Loucy (cell line): ENCODE results near the gene ARHGEF12.

Source experiments
- H2AFZ ChIP-seq: fragments of 200-600 bp; sonication (generic); 2 replicates; pipeline ENCODE4 v1.6.0; 2016; ENCODE audit warnings: antibody characterized with exemption, mild to moderate bottlenecking, low read length, moderate library complexity
- H3F3A ChIP-seq: fragments of 200-600 bp; 2 replicates; pipeline ENCODE4 v1.6.0; 2016; ENCODE audit warnings: antibody characterized with exemption, low read depth, mild to moderate bottlenecking
- H3K27me3 ChIP-seq: fragments of 200-600 bp; sonication (generic); 2 replicates; pipeline ENCODE4 v1.6.1; 2014; ENCODE audit warnings: low read length, mild to moderate bottlenecking; ENCODE audit not compliant: insufficient read depth, poor library complexity, severe bottlenecking
- H3K36me3 ChIP-seq: fragments of 200-600 bp; sonication (generic); 2 replicates; pipeline ENCODE4 v1.6.1; 2016; ENCODE audit warnings: low read length; ENCODE audit not compliant: insufficient read depth
- H3K4me1 ChIP-seq: fragments of 200-600 bp; sonication (generic); 2 replicates; pipeline ENCODE4 v1.5.1; 2014; ENCODE audit warnings: low read length, mild to moderate bottlenecking; ENCODE audit not compliant: insufficient read depth, poor library complexity, severe bottlenecking
- H3K4me2 ChIP-seq: fragments of 200-600 bp; sonication (generic); 2 replicates; pipeline ENCODE4 v1.6.0; 2014; ENCODE audit warnings: antibody characterized with exemption, low read length, low read depth, mild to moderate bottlenecking; ENCODE audit not compliant: poor library complexity, severe bottlenecking
- H3K4me3 ChIP-seq: fragments of 200-600 bp; sonication (generic); 2 replicates; pipeline ENCODE4 v1.5.1; 2014; ENCODE audit warnings: low read length, mild to moderate bottlenecking, mixed read lengths; ENCODE audit not compliant: poor library complexity, severe bottlenecking
- H3K79me2 ChIP-seq: fragments of 200-600 bp; sonication (generic); 2 replicates; pipeline ENCODE4 v1.6.1; 2014; ENCODE audit warnings: low read length; ENCODE audit not compliant: insufficient read depth
- H3K9ac ChIP-seq: fragments of 200-600 bp; sonication (generic); 2 replicates; pipeline ENCODE4 v1.6.0; 2014; ENCODE audit warnings: mild to moderate bottlenecking, low read depth, low read length, moderate library complexity; ENCODE audit not compliant: poor library complexity, severe bottlenecking
- H3K9me2 ChIP-seq: fragments of 200-600 bp; sonication (generic); replicated peaks from 2 replicates; pipeline ENCODE4 v1.6.1; 2016; ENCODE audit warnings: low read depth, low read length, mixed read lengths
- H3K9me3 ChIP-seq: fragments of 200-600 bp; sonication (generic); 2 replicates; pipeline ENCODE4 v1.6.1; 2014; ENCODE audit warnings: mild to moderate bottlenecking, antibody characterized with exemption, low read length, low read depth; ENCODE audit not compliant: insufficient read depth
- H4K20me1 ChIP-seq: fragments of 200-600 bp; sonication (generic); 2 replicates; pipeline ENCODE4 v1.6.0; 2014; ENCODE audit warnings: antibody characterized with exemption, low read length, mild to moderate bottlenecking; ENCODE audit not compliant: insufficient read depth, poor library complexity, severe bottlenecking
- EZH2phosphoT487 ChIP-seq: fragments of 200-600 bp; IDR thresholded peaks from 2 replicates; pipeline ENCODE4 v1.6.1; 2018; ENCODE audit warnings: antibody characterized with exemption, mild to moderate bottlenecking, moderate library complexity, borderline replicate concordance
- TF ChIP-seq, protein P1 (sequence below): fragments of 200-600 bp; sonication (generic); conservative IDR thresholded peaks from 2 replicates; pipeline ENCODE4 v1.5.1; 2014; ENCODE audit warnings: mild to moderate bottlenecking, antibody characterized with exemption, low read length

Gene ARHGEF12

DNA sequence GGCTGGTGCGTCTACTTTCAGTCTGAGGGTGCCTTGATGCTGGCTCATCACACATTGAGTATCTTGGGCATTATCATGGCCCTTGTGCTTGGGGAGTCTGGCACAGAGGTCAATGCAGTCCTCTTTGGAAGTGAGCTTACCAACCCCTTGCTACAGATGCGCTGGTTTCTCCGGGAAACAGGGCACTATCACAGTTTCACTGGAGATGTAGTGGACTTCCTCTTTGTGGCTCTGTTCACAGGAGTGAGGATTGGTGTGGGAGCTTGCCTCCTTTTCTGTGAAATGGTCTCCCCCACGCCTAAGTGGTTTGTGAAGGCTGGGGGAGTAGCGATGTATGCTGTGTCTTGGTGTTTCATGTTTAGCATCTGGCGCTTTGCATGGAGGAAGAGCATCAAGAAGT is 6.2 kb upstream of the ARHGEF12 start:
- H3K4me1 ChIP-seq = peaks cover 9% of the 10 kb centered on the region
- peaks cover 18% of the 10 kb centered on the region for H3K27me3 ChIP-seq
- no peaks in the 10 kb centered on the region for H3K36me3 ChIP-seq
- H3K9me3 ChIP-seq = no peaks in the 10 kb centered on the region
- no peaks in the 10 kb centered on the region for H3K9me2 ChIP-seq
- H3K9ac ChIP-seq = no peak overlapping the region
- H2AFZ ChIP-seq = no peak overlapping the region
- H3K4me2 ChIP-seq = no peak overlapping the region
- no peak for TF ChIP-seq EZH2phosphoT487
- TF ChIP-seq, protein P1, sequence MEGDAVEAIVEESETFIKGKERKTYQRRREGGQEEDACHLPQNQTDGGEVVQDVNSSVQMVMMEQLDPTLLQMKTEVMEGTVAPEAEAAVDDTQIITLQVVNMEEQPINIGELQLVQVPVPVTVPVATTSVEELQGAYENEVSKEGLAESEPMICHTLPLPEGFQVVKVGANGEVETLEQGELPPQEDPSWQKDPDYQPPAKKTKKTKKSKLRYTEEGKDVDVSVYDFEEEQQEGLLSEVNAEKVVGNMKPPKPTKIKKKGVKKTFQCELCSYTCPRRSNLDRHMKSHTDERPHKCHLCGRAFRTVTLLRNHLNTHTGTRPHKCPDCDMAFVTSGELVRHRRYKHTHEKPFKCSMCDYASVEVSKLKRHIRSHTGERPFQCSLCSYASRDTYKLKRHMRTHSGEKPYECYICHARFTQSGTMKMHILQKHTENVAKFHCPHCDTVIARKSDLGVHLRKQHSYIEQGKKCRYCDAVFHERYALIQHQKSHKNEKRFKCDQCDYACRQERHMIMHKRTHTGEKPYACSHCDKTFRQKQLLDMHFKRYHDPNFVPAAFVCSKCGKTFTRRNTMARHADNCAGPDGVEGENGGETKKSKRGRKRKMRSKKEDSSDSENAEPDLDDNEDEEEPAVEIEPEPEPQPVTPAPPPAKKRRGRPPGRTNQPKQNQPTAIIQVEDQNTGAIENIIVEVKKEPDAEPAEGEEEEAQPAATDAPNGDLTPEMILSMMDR = no peak
- H4K20me1 ChIP-seq = no peaks in the 10 kb centered on the region
- no peaks in the 10 kb centered on the region for H3F3A ChIP-seq
- no peaks in the 10 kb centered on the region for H3K79me2 ChIP-seq
- no peak overlapping the region for H3K4me3 ChIP-seq

DNA sequence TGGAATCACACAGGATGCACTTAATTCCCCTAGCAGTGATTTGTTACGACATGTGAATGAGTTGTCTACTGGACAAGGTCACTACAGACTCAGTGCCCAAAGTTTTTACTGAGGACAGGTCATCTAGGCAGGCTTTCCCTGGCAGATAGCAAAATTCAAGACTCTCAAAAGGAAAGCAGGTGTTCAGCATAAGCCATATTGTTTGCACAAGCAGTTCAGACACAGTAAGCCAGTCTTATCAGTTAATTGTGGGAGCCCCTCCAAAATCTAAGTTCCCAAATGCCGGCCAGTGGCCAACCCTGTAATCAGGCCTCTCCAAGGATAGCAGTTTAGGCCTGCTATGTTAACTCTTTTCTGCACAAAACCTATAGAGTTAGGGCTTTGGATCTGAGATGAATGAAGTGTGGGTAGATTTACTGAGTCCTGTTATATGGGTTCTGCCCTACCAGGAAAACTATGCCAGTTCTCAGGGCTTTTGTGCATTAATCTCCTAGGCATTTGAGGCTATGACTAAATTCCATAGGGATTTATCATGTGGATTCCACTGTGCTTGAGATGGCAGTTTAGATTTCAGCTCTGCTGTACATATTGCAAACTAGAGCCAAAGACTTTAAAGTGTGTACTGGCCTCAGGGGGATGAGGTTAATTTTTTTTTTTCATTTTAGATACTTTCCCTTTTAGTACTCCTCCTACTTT is 4.8 kb upstream of the ARHGEF12 start:
- Histone ChIP-seq H3K27me3 (peaks cover 18% of the 10 kb centered on the region), H3K4me1 (peaks cover 9% of the 10 kb centered on the region), H3K4me3 (no peak overlapping the region), H3K36me3 (no peaks in the 10 kb centered on the region), H3K9me3 (no peaks in the 10 kb centered on the region), H4K20me1 (no peaks in the 10 kb centered on the region), H3K9me2 (no peaks in the 10 kb centered on the region), H2AFZ (no peak overlapping the region), H3K9ac (no peak overlapping the region), H3K4me2 (no peak overlapping the region), H3K79me2 (no peaks in the 10 kb centered on the region), H3F3A (no peaks in the 10 kb centered on the region)
- TF ChIP-seq, protein P1 = no peak
- no peak for TF ChIP-seq EZH2phosphoT487

DNA sequence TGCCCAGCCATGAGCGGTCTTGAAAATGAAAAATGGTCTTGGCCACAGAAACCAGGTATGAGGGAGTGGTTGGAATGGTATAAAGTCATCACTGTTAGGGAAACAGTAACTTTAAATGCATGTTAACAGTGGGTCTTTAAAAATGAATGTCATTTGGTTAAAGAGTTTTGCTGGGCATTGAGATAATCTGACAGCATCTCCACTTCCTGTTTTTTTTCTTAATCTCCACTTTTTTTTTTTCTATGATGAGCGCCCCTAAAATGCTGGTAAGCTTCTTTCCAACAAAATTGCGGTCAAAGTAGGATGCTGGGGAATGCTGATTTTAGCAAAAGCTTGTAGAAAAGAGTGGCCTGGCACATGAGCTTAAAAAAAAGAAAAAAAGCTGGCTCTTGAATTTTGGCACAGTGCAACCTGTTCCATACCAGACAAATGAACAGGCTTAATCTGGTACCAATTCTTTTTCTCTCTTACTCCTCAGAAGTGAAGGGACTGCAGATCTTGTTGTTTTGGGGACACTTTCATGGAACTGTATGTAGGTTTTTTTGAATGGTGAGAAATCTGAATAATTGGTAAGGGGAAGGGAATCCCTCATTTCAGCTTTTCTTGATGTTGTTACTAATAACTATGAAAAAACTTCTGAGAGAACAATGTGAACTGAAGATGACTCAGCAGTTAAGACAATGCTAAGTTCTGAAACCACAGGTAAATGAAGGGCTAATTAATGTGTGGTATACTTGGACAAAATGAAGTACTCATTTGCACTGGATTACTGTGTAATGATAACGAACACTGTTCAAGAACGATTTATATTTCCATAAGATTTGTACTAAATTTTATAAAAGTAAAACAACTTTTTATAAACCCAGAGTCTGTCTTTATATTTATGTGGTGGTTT is 3.1 kb upstream of the ARHGEF12 start:
- H4K20me1 ChIP-seq = no peaks in the 10 kb centered on the region
- no peaks in the 10 kb centered on the region for H3K36me3 ChIP-seq
- TF ChIP-seq, protein P1 = no peak
- no peak for TF ChIP-seq EZH2phosphoT487
- H3K9ac ChIP-seq = no peak overlapping the region
- H3K9me3 ChIP-seq = no peaks in the 10 kb centered on the region
- H3K4me1 ChIP-seq = no peaks in the 10 kb centered on the region
- no peaks in the 10 kb centered on the region for H3K9me2 ChIP-seq
- H3K4me3 ChIP-seq = no peak overlapping the region
- H3K27me3 ChIP-seq = peaks cover 33% of the 10 kb centered on the region
- H2AFZ ChIP-seq = no peak overlapping the region
- H3K4me2 ChIP-seq = no peak overlapping the region
- no peaks in the 10 kb centered on the region for H3K79me2 ChIP-seq
- H3F3A ChIP-seq = no peaks in the 10 kb centered on the region
